Activated T-cell treated with anti-CD3 and anti-CD28 coated beads for 4 hours (primary cell): ENCODE measurements around the gene COTL1.
A peak's percentile ranks its signal among the peaks of the same experiment; 100 is the strongest.
"Not testable (repeated sequence)": the region's sequence is repeated elsewhere in the genome, so short reads cannot be mapped to it uniquely, and the experiment has no call there.

Experiments used
- DNase-seq: peaks from one replicate; pipeline ENCODE4 v3.0.0-alpha.2; 2020

COTL1 gene

DNA sequence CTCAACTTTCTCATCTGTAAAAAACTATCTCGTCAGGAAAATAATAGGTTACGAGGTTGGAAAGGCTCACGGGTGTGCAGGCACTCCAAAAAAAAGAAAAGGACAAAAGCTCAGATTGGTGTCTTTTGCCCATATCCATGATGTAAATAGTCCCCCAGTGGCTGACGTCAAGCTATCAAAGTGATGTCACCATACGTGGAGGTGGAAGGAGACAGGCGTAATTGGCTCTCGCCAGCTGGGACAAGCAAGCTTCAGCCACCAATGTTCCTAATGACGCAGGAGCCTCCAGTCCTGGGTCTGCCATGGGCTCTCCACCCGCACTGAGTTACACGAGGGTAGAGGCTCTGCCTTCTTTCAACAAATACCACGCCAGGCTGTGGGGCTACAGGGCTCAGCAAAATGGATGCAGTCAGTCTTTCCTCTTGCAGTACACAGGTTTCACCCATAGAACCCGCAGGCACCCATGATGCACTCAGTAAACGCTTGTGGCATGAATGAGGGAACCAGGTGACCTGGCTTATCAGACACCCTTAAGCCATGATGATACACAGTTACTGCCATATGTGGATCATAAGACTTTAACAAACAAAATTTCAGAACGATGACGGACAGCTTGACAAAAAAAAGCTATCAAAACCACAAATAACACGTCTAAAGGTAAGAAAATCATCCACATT is 50.5 kb downstream of the COTL1 start:
- no peak for DNase-seq

DNA sequence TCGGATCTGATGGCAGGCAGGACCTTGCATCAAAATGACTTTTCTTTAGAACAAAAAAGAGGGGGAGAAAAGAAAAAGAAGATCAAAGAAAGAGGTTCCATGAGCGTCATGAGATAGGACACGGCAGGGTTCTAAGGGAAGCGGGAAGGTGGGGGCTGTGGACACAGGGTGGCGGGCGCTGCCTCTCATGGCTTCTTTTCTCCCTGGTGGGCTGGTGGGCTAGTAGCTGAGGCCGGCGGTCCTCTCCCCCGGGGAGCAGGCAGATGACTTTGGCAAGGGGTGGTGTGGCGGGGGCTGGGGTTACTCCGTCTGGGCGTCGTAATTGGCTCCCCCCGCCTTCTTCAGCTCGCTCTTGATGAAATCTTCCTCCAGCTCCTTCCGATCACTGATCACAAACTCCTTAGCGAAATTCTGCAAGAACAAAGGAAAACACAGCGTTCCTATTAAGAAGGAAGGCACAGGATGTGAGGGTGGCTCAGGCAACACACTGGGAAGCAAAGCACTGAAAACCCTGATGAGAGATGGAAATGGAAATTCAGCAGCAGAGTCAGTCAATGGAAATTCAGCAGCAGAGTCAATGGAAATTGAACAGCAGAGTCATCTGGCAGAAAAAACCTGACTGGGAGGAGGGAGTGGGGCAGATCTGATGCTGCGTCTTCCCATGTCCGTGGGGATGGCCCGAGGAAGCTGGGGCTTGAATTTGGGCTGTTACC is 51.2 kb downstream of the COTL1 start:
- no peak for DNase-seq

DNA sequence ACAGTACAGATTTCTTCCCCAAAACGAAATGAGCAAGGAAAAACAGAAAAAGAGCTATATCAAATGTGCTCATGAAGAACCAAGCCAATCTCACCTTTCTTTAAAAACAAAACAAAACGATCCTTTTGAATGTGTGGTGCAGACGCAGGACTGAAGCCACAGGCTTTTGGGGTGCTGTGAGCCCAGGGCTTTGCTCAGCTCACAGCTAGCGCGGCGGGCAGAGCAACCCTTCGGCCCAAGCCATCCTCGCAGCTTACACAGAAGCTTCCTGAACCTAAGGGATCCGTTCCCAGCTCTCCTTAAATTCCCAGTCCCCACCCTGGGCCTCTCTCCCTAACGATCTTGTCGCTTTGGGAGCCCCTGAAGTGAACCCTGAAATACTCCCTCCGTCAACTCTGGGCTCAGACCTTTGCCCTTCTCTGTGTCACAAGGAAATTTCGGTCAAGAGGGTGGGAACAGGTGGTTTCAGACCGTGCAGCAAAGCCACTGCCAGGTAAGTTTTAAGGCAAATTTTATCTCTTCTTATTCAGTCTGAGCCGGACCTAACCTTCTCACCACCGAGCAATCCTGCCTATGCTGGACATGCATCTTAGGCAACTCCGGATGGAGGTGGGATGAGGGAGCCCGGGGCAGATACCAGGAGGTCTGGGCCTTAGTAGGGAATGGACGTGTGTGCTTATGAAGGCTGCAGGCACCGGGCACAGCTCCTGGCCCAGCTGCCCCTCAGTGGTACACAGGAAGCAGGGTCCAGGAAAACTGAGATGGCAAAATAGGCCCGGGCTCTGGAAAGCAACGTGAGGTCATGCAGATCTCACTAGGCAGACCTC is 52.0 kb downstream of the COTL1 start:
- no peak for DNase-seq

DNA sequence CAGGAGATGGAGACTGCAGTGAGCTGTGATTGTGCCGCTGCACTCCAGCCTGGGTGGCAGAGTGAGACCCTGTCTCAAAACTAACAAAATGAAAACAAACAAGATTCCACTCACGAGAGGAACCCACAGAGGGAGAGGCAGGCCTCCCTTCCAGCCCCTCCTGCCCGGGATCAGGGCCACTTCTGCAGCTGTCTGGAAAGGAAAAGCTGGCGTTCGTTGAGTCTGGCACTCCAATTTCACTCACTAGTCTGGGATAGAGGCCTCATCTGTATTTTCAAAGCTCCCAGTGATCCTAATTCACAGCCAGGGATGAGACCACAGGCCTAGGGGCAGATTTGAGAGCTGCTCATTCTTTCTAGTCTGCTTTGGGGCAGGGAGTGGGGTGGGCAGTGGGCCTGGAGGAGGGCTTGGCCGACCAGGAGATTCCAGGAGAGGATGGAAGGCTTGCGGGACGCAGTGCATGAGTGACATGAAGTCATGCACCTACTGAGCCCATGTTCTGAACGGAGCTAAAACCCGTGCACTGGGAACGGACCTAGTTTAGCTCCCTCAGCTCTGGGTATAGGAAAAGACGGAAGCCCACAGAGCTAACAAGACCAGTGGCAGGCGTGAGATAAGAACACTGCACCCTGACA is 54.0 kb downstream of the COTL1 start:
- DNase-seq = no peak

DNA sequence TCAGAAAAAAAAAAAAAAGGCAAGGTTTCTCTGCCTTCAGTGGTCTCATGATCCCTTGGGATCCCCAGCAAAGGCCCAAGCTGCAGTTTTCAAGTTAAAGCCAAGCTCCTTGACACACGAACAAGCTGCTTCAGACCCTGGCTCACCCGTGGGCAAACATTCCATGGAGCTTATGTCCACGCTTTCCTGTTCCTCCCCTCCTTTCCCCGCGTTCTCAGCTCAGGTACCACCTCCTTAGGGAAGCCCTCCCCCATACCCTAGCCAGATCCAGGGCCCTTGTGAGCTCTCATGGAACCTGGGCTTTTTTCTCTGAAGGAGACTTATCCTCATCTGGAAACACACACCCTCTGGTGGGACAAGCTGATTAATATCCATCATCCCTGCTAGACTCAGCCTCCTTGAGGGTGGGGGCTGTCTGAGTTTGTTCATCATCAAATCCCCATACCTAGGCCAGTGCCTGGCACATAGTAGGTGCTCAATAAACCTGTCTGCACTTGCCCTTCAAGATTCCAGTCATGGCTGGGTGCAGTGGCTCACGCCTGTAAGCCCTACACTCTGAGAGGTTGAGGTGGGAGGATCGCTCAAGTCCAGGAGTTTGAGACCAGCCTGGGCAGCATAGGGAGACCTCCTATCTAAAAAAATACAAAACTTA is 54.7 kb downstream of the COTL1 start:
- no peak for DNase-seq

DNA sequence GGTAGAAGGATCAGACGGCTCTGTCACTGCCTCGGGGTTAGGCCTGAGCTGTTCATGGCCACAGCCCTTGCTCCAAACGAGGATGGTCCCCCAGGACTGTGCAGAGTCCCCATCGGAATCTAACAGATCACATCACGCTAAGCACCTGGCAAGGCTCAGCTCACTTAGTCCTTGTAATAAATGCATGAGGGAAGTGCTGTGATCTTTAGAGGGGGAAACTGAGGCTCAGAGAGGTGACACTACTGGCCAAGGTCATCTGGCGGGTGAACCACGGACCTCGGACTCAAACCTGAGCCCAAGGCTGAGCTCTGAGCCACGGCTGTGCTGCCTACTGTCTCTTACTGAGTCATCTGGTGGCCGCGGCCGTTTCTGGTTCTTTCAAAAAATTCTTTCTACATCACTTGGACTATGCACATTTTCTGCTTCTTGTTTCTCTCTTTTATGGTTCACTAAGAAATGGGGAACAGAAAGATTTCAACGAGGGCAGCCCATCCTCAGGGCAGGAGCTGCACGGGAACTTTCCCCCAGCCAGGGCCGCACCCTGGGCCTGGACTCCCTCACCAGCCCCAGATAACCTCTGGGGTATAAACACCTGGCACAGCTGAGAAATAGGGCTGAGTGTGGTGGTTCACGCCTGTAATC is 55.6 kb downstream of the COTL1 start:
- DNase-seq = no peak

DNA sequence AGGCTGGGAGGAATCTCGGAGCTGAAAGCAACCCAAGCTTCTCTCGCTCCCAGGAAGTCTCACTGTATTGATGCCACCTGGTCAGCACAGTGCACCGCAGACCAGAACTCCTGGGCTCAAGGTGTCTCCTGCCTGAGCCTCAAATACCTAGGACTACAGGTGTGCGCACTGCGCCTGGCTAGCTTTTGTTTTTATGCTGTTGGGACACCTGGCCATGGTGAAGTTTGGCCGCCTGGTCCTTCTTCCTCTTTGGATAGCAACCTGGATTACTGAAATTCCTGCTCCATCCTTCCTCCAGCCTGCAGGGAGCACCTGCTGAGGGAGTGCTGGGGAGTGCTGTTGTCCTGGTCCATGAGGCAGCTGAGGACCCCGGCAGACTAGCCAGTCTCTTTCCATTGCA is 56.6 kb downstream of the COTL1 start:
- DNase-seq = no peak

DNA sequence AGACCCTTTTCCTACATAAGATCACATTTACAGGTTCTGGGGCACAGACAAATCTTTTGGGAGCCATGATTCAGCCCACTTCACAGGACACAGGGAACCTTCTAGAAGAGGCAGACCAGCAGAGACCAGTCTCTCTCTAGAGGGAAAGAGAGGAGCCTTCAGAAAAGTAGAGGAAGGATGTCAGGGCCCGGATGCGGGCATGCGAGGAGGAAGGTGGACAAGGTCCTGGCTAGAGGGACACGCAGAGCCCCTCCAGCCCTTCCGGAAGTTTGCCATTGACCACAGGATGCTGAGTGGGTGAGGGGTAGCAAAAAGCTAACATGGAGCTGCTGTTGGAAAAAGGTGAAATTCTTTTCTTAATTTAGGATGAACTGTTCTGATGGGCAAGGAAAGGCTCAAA is 57.6 kb downstream of the COTL1 start:
- no peak for DNase-seq

DNA sequence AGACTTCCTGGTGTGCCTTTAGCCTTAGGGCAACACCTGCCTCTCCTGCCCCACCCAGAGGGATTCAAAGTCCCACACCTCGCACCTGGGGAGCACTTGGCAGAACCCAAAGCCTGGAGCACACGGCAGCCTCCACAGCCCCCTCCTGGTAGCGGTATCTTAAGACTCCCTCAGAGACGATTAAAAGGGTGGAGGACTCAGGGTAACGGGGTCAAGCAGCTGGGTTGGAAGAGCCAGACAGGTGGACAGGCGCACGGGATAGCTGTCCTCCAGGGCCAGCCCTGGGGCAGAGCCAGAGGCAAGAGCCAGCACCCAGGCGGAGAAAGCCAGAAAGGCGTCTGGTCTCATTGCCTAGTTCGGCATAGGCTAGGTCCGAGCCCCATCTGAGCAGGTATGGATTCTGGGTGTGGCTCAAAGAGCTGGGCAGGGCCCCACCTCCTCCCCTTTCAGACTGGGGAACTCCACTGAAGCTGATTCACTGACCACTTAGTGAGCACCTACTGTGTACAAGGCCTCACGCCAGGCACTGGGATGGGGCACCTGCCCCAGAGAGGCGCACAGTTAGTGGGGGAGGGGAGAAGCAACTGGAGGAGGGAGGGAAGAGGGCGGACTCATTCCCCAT is 58.5 kb downstream of the COTL1 start:
- no peak for DNase-seq

DNA sequence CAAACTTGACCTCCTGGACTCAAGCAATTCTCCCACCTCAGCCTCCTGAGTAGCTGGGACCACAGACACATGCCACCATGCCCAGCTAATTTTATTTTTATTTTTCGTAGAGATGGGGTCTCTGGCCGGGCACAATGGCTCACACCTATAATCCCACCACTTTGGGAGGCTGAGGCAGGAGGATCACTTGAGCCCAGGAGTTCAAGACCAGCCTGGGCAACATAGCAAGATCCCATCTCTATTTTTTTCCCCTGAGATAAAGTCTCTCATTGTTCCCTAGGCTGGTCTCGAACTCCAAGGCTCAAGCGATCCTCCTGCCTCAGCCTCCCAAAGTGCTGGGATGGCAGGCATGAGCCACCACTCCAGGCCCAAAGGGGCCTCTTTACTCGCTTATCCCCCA is 59.0 kb downstream of the COTL1 start:
- not testable (repeated sequence) for DNase-seq

DNA sequence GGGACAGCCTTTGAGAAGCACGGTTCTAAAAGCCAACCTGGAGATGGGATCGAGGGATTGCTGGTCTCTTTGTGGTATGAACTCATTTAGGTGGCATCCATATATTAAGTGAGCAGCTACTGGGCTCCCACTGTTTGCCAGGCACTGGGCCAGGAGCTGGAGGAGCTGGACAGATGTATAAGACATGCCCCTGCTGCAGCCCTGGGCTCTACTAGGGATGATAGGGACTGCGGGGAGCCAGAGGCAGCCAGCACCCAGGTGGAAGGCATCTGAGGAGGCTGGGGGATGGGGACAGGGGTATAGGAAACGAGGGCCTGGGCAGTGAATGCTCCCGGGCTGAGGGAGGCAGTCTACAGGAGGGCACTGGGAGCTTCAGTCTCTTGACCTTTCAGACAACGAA is 60.4 kb downstream of the COTL1 start:
- no peak for DNase-seq

DNA sequence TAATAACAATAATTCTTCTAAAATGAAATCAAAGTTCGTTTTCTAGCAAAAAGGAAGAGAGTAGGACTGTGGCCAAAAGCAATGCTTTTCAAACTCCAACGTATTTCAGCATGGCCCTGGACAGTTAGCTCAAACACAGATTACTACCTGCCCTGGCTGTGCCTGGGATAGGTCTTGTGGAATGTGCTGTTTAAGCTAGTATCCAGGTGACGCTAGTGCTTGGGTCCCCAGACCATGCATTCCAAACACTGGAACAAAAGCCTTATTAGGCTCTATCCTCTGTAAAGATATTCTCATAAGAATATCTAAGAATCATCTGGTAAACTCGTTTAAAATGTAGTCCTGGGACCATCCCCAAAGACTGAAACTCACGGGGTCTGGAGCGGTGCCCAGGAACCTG is 60.8 kb downstream of the COTL1 start:
- no peak for DNase-seq

DNA sequence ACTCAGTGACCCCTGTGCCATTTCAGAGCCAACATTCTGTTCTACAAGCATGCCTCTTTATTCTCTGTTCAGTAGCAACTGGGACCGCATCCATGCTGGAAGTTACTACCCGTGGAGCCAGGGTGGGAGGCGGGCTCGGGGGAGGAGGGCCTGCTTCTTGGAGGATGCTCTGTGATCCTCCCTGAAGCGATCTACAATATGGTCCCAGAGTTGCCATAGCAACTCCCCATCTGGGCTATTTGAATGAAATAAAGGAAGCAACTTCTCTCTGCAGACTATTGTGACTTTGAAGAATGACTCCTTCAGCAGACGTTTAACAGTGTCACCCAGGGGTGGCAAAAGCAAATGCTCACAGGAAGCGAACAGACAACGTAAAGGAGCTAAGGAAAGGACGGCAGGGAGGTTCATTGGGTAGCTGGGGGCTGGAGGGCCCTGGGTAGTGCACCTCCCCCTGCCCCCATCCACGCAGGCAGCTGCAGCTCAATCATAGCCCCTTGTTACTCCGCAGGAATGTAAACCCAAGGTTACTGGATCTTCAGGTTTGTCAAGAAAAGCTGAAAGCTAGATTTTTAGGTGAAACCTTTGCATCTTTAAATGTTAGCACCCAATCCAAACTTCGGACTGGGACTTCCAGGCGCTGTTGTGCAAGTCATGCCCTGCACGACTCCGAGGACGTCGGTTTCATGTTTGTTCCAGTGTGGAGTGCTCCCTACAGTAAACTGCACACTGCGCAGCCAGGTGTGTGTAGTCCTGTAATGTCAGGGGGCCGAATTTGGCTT is 62.3 kb downstream of the COTL1 start:
- DNase-seq = no peak

DNA sequence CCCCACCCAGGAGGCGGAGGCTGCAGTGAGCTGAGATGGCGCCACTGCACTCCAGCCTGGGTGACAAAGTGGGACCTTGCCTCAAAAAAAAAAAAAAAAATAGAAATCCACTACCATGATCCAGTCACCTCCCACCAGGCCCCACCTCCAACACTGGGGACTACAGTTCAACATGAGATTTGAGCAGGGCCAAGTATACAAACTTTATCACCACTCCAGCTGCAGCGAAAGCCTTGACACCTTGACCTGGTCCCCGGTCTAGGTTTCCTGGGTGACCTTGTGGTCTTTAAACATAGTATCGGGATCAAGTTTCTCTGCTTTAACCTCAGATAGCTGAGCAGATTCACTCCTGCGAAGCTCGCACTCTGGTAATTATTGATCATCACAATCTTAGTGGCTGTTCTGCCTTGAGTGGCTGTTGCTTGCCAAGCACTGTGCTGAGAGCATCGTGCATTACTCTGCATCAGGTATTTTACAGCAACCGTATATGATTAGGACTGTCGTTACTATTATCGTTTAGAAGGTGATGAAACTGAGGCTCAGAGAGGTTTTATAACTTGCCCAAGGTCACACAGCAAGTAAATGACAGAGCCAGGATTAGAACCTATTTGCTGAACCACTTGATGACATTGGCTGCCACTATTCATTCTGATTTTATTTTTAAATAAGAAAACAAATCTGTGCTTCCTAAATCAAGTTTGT is 63.1 kb downstream of the COTL1 start:
- DNase-seq = no peak

DNA sequence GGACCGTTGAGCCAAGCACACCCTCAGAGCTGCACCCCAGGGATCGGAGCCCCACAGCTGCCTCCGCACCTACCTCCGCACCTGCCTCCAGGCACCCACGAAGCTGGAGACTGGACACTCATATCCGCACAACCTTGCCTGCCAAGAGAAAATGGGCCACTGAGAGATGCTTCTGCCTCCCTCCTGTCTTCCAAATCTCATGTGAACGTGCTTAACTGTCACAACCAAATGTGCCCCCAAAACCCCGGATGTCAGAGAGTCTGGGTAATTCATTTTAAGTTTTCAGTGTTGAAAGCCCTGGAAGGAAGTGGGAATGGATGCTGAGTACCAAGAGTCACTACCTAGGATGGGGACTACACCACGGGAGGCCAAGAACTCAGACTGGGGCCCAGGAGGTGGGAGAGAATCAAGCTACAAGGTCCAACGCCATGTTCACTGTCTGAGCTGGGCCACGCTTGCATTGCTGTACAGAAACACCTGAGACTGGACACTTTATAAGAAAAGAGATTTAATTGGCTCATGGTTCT is 63.9 kb downstream of the COTL1 start:
- no peak for DNase-seq

DNA sequence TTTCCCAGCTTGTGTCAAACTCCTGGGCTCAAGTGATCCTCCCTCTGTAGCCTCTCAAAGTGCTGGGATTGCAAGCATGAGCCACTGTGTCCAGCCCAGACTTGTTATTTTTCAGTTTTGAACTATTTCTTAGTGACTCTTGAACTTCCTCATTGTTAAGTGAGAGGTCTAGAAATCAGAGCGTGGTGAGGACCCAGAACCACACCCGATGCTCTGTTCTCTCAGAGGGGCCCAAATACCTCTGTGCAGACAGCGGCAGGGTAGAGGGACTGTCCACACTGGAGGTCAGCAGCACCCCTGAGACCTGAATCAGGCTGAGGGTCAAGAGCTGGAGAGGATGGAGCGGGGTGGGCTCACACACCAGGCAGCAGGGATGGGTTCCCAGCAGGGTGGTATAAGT is 65.7 kb downstream of the COTL1 start:
- no peak for DNase-seq

DNA sequence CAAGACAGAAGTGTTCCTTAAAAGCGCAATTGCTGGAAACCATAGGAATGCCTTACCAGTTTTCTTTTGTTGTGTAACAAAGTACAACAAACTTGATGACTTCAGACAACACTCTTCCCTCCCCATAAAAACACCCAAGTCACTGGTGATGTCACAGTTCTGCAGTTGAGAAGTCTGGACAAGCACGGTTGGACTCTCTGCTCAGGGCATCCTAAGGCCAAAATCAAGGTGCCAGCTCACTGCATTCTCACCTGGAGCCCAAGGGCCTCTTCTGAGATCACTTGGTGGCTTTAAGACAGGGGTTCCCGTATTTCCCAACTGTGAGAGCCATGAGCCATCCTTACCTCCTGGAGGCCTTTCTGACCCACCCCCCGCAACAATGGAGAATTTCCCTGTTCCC is 67.8 kb downstream of the COTL1 start:
- DNase-seq = no peak

DNA sequence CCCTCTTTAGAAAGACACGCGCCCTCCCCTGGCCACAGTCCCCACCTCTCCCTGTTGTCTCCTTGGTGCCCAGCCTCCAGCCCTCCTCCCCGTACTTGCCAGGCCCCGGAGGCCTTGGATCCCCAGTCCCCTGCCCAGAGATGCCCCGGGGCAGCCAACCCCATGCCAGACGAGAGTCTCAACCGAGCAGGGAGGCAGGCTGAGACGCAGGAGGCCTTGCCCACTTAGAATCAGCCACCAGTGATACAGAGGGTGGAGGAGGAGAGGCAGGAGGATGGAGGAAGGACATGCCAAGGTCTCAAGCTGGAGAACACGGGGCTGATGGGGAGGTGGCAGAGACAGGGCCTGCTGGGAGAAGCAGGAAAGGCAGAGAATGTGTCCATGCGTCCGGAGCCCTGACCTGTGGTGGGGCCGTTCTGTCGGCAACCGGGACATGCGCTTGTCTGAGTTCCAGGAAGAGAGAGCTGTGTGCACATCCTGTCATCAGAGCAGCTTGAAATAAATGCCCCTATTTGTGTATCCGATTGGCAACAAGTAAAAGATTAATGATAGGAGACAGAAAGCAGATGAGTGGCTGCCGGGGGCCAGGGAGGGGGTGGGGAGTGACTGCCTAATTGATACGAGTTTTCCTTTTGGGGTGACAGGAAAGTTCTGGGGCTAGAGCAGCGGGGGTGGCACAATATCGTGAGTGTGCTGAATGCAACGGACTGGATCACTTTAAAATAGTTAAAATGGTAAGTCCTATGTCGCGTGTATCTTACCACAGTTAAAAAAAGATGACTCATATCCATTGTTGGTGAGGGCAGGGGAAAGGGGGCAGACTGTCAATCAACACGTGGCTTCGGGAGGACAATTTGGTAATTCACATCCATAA is 68.7 kb downstream of the COTL1 start:
- peak; percentile 42 for DNase-seq

DNA sequence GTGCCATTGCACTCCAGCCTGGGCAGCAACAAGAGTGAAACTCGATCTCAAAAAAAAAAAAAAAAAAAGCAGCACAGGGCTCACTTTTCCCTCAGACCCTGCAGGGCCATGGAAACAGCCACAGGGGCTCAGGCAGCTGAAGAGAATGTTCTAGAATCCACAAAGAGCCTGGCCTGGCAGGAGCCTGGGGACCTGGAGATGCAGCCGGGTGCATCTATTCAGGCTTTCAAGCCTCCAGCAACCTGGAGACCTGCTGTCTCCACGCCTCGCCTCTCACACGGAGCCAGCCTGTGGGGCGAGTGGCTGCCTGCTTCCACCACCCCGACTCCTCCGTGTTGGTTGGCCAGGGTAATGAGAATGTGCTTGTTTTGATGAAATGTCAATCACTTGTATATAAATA is 69.4 kb downstream of the COTL1 start:
- no peak for DNase-seq
